ENCODE results near the gene DPAGT1. TPM values are rescaled to one million over a fixed set of nuclear protein-coding genes. Genes with fewer than 3 reads are reported as not detected.
A peak's percentile ranks its signal among the peaks of the same experiment; 100 is the strongest.
"Not testable (repeated sequence)": the region's sequence is repeated elsewhere in the genome, so short reads cannot be mapped to it uniquely, and the experiment has no call there.

Gene DPAGT1
- total RNA-seq, 4 donors from 2014 or later, result 10.7 to 38.6 (median 33.1) TPM

GRCh38 chr11:119145551-119145950 is 43.9 kb upstream of the DPAGT1 start:
- no peak for DNase-seq
- peaks cover 0 to 15% (median 8%) of the 10 kb centered on the region in 4 donors for H3K4me1 ChIP-seq
- TF ChIP-seq, protein P1, sequence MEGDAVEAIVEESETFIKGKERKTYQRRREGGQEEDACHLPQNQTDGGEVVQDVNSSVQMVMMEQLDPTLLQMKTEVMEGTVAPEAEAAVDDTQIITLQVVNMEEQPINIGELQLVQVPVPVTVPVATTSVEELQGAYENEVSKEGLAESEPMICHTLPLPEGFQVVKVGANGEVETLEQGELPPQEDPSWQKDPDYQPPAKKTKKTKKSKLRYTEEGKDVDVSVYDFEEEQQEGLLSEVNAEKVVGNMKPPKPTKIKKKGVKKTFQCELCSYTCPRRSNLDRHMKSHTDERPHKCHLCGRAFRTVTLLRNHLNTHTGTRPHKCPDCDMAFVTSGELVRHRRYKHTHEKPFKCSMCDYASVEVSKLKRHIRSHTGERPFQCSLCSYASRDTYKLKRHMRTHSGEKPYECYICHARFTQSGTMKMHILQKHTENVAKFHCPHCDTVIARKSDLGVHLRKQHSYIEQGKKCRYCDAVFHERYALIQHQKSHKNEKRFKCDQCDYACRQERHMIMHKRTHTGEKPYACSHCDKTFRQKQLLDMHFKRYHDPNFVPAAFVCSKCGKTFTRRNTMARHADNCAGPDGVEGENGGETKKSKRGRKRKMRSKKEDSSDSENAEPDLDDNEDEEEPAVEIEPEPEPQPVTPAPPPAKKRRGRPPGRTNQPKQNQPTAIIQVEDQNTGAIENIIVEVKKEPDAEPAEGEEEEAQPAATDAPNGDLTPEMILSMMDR (IDR thresholded peaks at IDR 0.05), result no peak
- no peak for TF ChIP-seq POLR2A (IDR thresholded peaks at IDR 0.05)
- peaks cover 4 to 11% of the 10 kb centered on the region in 2 donors for H3K27me3 ChIP-seq
- H3K4me3 ChIP-seq, result no peak overlapping the region
- no peaks in the 10 kb centered on the region for H3K36me3 ChIP-seq
- no peak overlapping the region for H3K27ac ChIP-seq
- no peaks in the 10 kb centered on the region for H3K9me3 ChIP-seq

DNA sequence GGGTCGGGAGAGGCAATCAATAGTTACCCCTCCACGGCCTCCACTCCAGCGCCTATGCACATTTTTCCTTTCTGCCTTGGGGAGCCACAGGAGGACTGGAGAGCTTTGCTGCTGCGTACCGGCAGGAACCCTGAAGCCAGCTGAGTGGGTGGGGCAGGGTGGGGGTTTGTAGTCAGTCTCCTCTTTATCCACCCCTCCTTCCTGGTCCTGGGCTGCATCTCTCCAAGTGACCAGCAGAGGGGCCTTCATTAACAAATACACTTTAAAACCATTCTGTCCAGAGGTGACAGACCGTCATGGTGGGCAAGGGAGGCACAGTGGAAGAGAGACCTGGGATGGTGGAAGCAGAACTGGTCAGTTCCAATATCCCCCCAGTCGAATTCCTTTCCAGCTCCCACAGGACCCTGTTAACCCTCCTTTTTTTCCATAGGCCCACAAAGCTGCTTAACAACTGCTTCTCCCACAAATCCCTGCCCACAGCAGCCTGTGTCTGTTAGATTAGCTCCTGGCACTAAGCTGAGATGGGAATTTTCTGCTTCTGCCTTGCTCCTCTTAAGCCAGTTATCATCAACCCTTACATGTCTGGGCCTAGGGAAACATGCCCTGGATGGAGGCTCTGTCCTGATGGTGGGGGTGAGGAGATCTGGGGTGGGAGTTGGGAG is 43.3 kb upstream of the DPAGT1 start:
- TF ChIP-seq, protein P1 (IDR thresholded peaks at IDR 0.05), result peak in 5 of 6 experiments; percentile 42 to 66 (median 62)
- TF ChIP-seq POLR2A (IDR thresholded peaks at IDR 0.05), result no peak
- DNase-seq, result peak; percentile 51 to 85 (median 72)
- Histone ChIP-seq H3K36me3 (no peaks in the 10 kb centered on the region), H3K27me3 (peaks cover 4 to 8% of the 10 kb centered on the region in 2 donors), H3K27ac (no peak overlapping the region), H3K4me1 (peaks cover 0 to 15% (median 8%) of the 10 kb centered on the region in 4 donors), H3K9me3 (no peaks in the 10 kb centered on the region), H3K4me3 (no peak overlapping the region)

- H3K27ac ChIP-seq, result not testable (repeated sequence)
Measured at GRCh38 chr11:119139276-119139675, 37.6 kb upstream of the DPAGT1 start.

GRCh38 chr11:119134389-119134978 is 32.8 kb upstream of the DPAGT1 start:
- Histone ChIP-seq H3K27ac (no peak overlapping the region), H3K36me3 (peaks cover 0 to 49% (median 0%) of the 10 kb centered on the region in 3 donors), H3K27me3 (no peaks in the 10 kb centered on the region), H3K4me1 (no peaks in the 10 kb centered on the region), H3K4me3 (no peak overlapping the region), H3K9me3 (no peaks in the 10 kb centered on the region)
- TF ChIP-seq POLR2A (IDR thresholded peaks at IDR 0.05), result no peak
- TF ChIP-seq, protein P1 (IDR thresholded peaks at IDR 0.05), result peak in 4 of 6 experiments; percentile 50 to 63 (median 56)
- DNase-seq, result no peak

More at GRCh38 chr11:119139276-119139675, 37.6 kb upstream of the DPAGT1 start:
- not testable (repeated sequence) for H3K4me3 ChIP-seq, H3K36me3 ChIP-seq, H3K4me1 ChIP-seq, H3K27me3 ChIP-seq, DNase-seq, H3K9me3 ChIP-seq

DNA sequence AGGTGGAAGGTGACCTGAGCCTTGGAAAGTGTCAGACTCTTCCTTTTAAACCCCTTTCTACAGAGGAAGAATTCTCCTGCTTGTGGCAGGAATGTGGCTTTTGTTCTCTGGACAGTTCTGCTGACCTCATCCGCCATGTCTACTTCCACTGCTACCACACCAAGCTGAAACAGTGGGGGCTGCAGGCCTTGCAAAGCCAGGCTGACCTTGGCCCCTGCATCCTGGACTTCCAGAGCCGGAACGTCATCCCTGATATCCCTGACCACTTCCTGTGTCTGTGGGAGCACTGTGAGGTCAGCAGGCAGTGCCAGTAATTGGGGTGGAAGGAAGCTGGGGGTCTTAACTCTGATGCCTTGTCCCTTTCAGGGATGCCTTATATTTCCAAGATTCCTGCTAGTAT is 29.0 kb upstream of the DPAGT1 start:
- H3K4me3 ChIP-seq, result no peak overlapping the region
- peaks cover 0 to 70% (median 0%) of the 10 kb centered on the region in 3 donors for H3K36me3 ChIP-seq
- TF ChIP-seq, protein P1 (IDR thresholded peaks at IDR 0.05), result no peak

DNA sequence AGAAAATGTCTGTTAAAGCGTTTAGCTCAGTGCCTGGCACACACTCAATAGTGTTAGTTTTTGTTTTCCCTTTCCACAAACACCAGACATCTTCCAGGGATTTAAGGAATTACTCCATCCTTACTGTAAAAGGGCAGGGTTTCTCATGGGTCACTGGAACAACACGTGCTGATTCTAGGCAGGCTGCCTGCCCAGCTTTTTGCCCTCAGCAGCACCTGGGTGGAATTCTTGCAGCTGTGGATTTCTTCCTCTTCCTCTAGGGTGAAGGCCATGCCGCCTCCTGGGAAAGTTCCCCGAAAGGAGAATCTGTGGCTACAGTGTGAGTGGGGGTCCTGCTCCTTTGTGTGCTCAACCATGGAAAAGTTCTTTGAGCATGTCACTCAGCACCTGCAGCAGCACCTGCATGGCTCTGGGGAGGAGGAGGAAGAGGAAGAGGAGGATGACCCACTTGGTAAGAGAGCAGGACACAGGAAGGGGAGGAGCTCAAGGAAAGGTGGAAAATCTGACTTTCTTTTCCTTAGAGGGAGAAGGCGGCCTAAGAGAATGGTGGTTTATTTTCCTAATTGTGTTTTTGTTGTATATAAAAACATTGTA is 25.1 kb upstream of the DPAGT1 start:
- DNase-seq, result no peak
- no peaks in the 10 kb centered on the region for H3K27me3 ChIP-seq
- H3K36me3 ChIP-seq, result peaks cover 0 to 60% (median 0%) of the 10 kb centered on the region in 3 donors
- TF ChIP-seq POLR2A (IDR thresholded peaks at IDR 0.05), result no peak
- TF ChIP-seq, protein P1 (IDR thresholded peaks at IDR 0.05), result no peak
- H3K4me3 ChIP-seq, result no peak overlapping the region
- H3K9me3 ChIP-seq, result no peaks in the 10 kb centered on the region
- H3K27ac ChIP-seq, result peak overlapping the region in 2 of 4 donors; percentile 71 to 75
- peaks cover 0 to 22% (median 4%) of the 10 kb centered on the region in 4 donors for H3K4me1 ChIP-seq

More for the DNA sequence above, 29.0 kb upstream of the DPAGT1 start:
- no peak overlapping the region for H3K27ac ChIP-seq
- no peaks in the 10 kb centered on the region for H3K27me3 ChIP-seq
- no peaks in the 10 kb centered on the region for H3K9me3 ChIP-seq
- no peak for DNase-seq
- H3K4me1 ChIP-seq, result peaks cover 0 to 6% (median 0%) of the 10 kb centered on the region in 4 donors
